ENCODE data around the gene PER3. TPM values are rescaled to one million over a fixed set of nuclear protein-coding genes. Genes with fewer than 3 reads are reported as not detected.

Gene PER3
- total RNA-seq, 1 donor from 2014 or later, result 2.9 TPM

GRCh38 chr1:7768583-7768982 is 15.5 kb upstream of the PER3 start:
- H3K4me1 Mint-ChIP-seq (ENCODE audit: low read depth), result peaks cover 7% of the 10 kb centered on the region
- no peak for DNase-seq (ENCODE audit: low spot score, unreplicated experiment)
- H3K27me3 Mint-ChIP-seq, result no peaks in the 10 kb centered on the region
- no peaks in the 10 kb centered on the region for H3K9me3 Mint-ChIP-seq (ENCODE audit: low read depth)
- H3K4me3 Mint-ChIP-seq (ENCODE audit: low read depth), result no peak overlapping the region
- no peak for TF ChIP-seq CTCF (IDR thresholded peaks at IDR 0.05; ENCODE audit: unreplicated experiment)
- H3K27ac Mint-ChIP-seq, result no peak overlapping the region
- no peaks in the 10 kb centered on the region for H3K36me3 Mint-ChIP-seq (ENCODE audit: insufficient read depth)

GRCh38 chr1:7769673-7770412 is 14.2 kb upstream of the PER3 start:
- H3K4me3 Mint-ChIP-seq (ENCODE audit: low read depth), result peak overlapping the region; percentile 36
- no peak for DNase-seq (ENCODE audit: low spot score, unreplicated experiment)

GRCh38 chr1:7770669-7770996 is 13.5 kb upstream of the PER3 start:
- Mint-ChIP-seq H3K9me3 (ENCODE audit: low read depth) (no peaks in the 10 kb centered on the region), H3K4me1 (ENCODE audit: low read depth) (peaks cover 7% of the 10 kb centered on the region), H3K4me3 (ENCODE audit: low read depth) (peak overlapping the region; percentile 82), H3K27ac (peak overlapping the region; percentile 88), H3K27me3 (no peaks in the 10 kb centered on the region), H3K36me3 (ENCODE audit: insufficient read depth) (peaks cover 9% of the 10 kb centered on the region)
- no peak for TF ChIP-seq CTCF (IDR thresholded peaks at IDR 0.05; ENCODE audit: unreplicated experiment)
- DNase-seq (ENCODE audit: low spot score, unreplicated experiment), result no peak

More at GRCh38 chr1:7769673-7770412, 14.2 kb upstream of the PER3 start:
- Mint-ChIP-seq H3K4me1 (ENCODE audit: low read depth) (peaks cover 7% of the 10 kb centered on the region), H3K27me3 (no peaks in the 10 kb centered on the region), H3K27ac (no peak overlapping the region), H3K9me3 (ENCODE audit: low read depth) (no peaks in the 10 kb centered on the region), H3K36me3 (ENCODE audit: insufficient read depth) (peaks cover 5% of the 10 kb centered on the region)
- TF ChIP-seq CTCF (IDR thresholded peaks at IDR 0.05; ENCODE audit: unreplicated experiment), result no peak

GRCh38 chr1:7770997-7771822 is 12.9 kb upstream of the PER3 start, which contains the start of gene VAMP3:
Gene VAMP3 (plus strand): TSS chr1:7771296. CDS start chr1:7771384, 88 bp downstream.
- Mint-ChIP-seq H3K27ac (peak within 1 kb of the TSS; percentile 88), H3K4me1 (ENCODE audit: low read depth) (peaks cover 7% of the 10 kb centered on the region), H3K4me3 (ENCODE audit: low read depth) (peak within 1 kb of the TSS; percentile 82), H3K9me3 (ENCODE audit: low read depth) (no peaks in the 10 kb centered on the region), H3K27me3 (no peaks in the 10 kb centered on the region), H3K36me3 (ENCODE audit: insufficient read depth) (peaks cover 9% of the 10 kb centered on the region)
- no peak for TF ChIP-seq CTCF (IDR thresholded peaks at IDR 0.05; ENCODE audit: unreplicated experiment)
- DNase-seq (ENCODE audit: low spot score, unreplicated experiment), result peak; percentile 76

GRCh38 chr1:7771823-7772299 is 12.2 kb upstream of the PER3 start:
- Mint-ChIP-seq H3K9me3 (ENCODE audit: low read depth) (no peaks in the 10 kb centered on the region), H3K27me3 (no peaks in the 10 kb centered on the region), H3K27ac (peak overlapping the region; percentile 88), H3K4me3 (ENCODE audit: low read depth) (peak overlapping the region; percentile 80), H3K36me3 (ENCODE audit: insufficient read depth) (peaks cover 12% of the 10 kb centered on the region), H3K4me1 (ENCODE audit: low read depth) (peaks cover 7% of the 10 kb centered on the region)
- no peak for TF ChIP-seq CTCF (IDR thresholded peaks at IDR 0.05; ENCODE audit: unreplicated experiment)
- no peak for DNase-seq (ENCODE audit: low spot score, unreplicated experiment)
